ENCODE data around the gene MRPL32. TPM values are rescaled to one million over a fixed set of nuclear protein-coding genes. Genes with fewer than 3 reads are reported as not detected.

MRPL32 gene
- total RNA-seq, 1 experiment from 2014 or later = 101 TPM

GRCh38 chr7:42915356-42915755 is 16.8 kb upstream of the MRPL32 start:
- no peak overlapping the region for H3K4me2 ChIP-seq (ENCODE audit: insufficient read depth, insufficient read length, low read length)
- H4K5ac ChIP-seq (ENCODE audit: insufficient read length, low read depth, low read length) = no peak overlapping the region
- no peak overlapping the region for H2AK5ac ChIP-seq (ENCODE audit: insufficient read length, low read length)
- no peak overlapping the region for H3T11ph ChIP-seq (ENCODE audit: low read length)
- no peak overlapping the region; a peak in 1 of 5 replicates for H3K4me3 Mint-ChIP-seq
- H3K14ac ChIP-seq (ENCODE audit: insufficient read depth, low read length) = no peak overlapping the region
- no CpG with 5 or more reads among the region's 1 CpG for WGBS (ENCODE audit: extremely low coverage, insufficient read length, low lambda C conversion rate)
- H3K4me1 Mint-ChIP-seq = peaks cover 28 to 29% of the 10 kb centered on the region in 2 experiments
- H3K56ac ChIP-seq (ENCODE audit: insufficient read length, low read depth, low read length) = no peak overlapping the region
- H3K9me3 Mint-ChIP-seq = no peaks in the 10 kb centered on the region; a peak in 1 of 5 replicates
- no peak overlapping the region for H2BK15ac ChIP-seq (ENCODE audit: low read depth, low read length)
- H2BK20ac ChIP-seq (ENCODE audit: low read depth, low read length, poor library complexity, severe bottlenecking) = no peak overlapping the region
- no peak overlapping the region for H4K8ac ChIP-seq (replicated peaks; ENCODE audit: insufficient read length, low read depth, low read length)
- H3K18ac ChIP-seq (ENCODE audit: insufficient read length, low read depth, low read length) = no peak overlapping the region
- no peaks in the 10 kb centered on the region for H3K79me1 ChIP-seq (ENCODE audit: insufficient read depth, low read depth, low read length, poor library complexity, severe bottlenecking)
- H3K23ac ChIP-seq (ENCODE audit: insufficient read length, low read depth, low read length) = no peak overlapping the region
- H2BK120ac ChIP-seq (ENCODE audit: low read depth, low read length, poor library complexity, severe bottlenecking) = no peak overlapping the region
- H3K27me3 ChIP-seq (ENCODE audit: insufficient read depth, low read length) = no peaks in the 10 kb centered on the region
- H3K9ac ChIP-seq (ENCODE audit: extremely low read depth, insufficient read length, low read length) = no peak overlapping the region
- H3K23me2 ChIP-seq (ENCODE audit: insufficient read length, low read depth, low read length, poor library complexity, severe bottlenecking) = peaks cover 9% of the 10 kb centered on the region
- peaks cover 10% of the 10 kb centered on the region for H3K4me1 ChIP-seq (ENCODE audit: insufficient read depth, low read length)
- H3K27me3 Mint-ChIP-seq (ENCODE audit: low read depth) = no peaks in the 10 kb centered on the region
- H3K79me2 ChIP-seq (ENCODE audit: insufficient read depth, low read length) = peaks cover 3% of the 10 kb centered on the region; the same call in 1 of the 2 replicates
- H4K91ac ChIP-seq (ENCODE audit: insufficient read length, low read depth, low read length) = no peak overlapping the region
- peak overlapping the region in 1 of 3 experiments; percentile 81; a peak in 2 of 7 replicates for H3K27ac Mint-ChIP-seq
- no peaks in the 10 kb centered on the region for H3K9me3 ChIP-seq (ENCODE audit: control insufficient read depth, low read depth, low read length)
- H3K4ac ChIP-seq (ENCODE audit: low read depth, low read length) = no peak overlapping the region
- peaks cover 15 to 67% (median 55%) of the 10 kb centered on the region in 3 experiments; a peak in 6 of 7 replicates for H3K36me3 Mint-ChIP-seq (ENCODE audit: insufficient read depth in 1 of 3, low read depth in 3 of 3)
- no peak for DNase-seq
- no peak overlapping the region for H2AFZ ChIP-seq (ENCODE audit: low read length)
- H4K20me1 ChIP-seq (ENCODE audit: control insufficient read depth, insufficient read depth, insufficient read length) = no peaks in the 10 kb centered on the region
- H2BK12ac ChIP-seq (ENCODE audit: insufficient read length, low read depth, low read length) = no peak overlapping the region
- TF ChIP-seq CTCF (conservative IDR thresholded peaks at IDR 0.05) = no peak
- H3K27ac ChIP-seq (ENCODE audit: insufficient read length, low read depth, low read length) = no peak overlapping the region
- H2BK5ac ChIP-seq (ENCODE audit: insufficient read length, low read length) = no peak overlapping the region

All from H9 (cell line).